ENCODE results near the gene RGS3. TPM values are rescaled to one million over a fixed set of nuclear protein-coding genes. Genes with fewer than 3 reads are reported as not detected.

The RGS3 gene
- total RNA-seq, 1 donor from 2014 or later, result 122 TPM

Other genes with a start within 250 kb of the RGS3 start
- gene FKBP15, start 242.4 kb upstream of the RGS3 start, total RNA-seq, result 33.9 and 36.7 TPM in 2 replicates
- gene SLC31A1, start 242.2 kb upstream of the RGS3 start, total RNA-seq, result 18.6 and 20.0 TPM in 2 replicates
- gene CDC26, start 188.2 kb upstream of the RGS3 start, total RNA-seq, result 52.0 and 57.4 TPM in 2 replicates
- gene PRPF4, start 188.1 kb upstream of the RGS3 start, total RNA-seq, result 63.6 and 64.6 TPM in 2 replicates
- gene RNF183, start 160.4 kb upstream of the RGS3 start, total RNA-seq, result 0.12 TPM in 1 of 2 replicates, not detected in the other
- gene WDR31, start 123.5 kb upstream of the RGS3 start, total RNA-seq, result 2.2 and 2.7 TPM in 2 replicates
- 10.5 and 10.6 TPM in 2 replicates for gene BSPRY, start 114.2 kb upstream of the RGS3 start, total RNA-seq
- gene HDHD3, start 86.7 kb upstream of the RGS3 start, total RNA-seq, result 16.5 and 17.8 TPM in 2 replicates
- 23.5 and 24.9 TPM in 2 replicates for gene ALAD, start 62.4 kb upstream of the RGS3 start, total RNA-seq
- gene POLE3, start 53.1 kb upstream of the RGS3 start, total RNA-seq, result 81.4 and 84.4 TPM in 2 replicates
- gene C9orf43, start 53.0 kb upstream of the RGS3 start, total RNA-seq, result 0.51 and 0.52 TPM in 2 replicates